ENCODE results near the gene FOXJ3.

Gene FOXJ3

GRCh38 chr1:42153624-42154023 lies 181.4 kb downstream of the FOXJ3 start:
- Mint-ChIP-seq H3K27ac (no peak overlapping the region), H3K4me1 (no peaks in the 10 kb centered on the region)

GRCh38 chr1:42152907-42153600 lies 182.0 kb downstream of the FOXJ3 start, which contains the start of gene GUCA2B:
GUCA2B (plus strand) TSS chr1:42153410; CDS start chr1:42153451, 41 bp downstream.
- no peak for TF ChIP-seq CTCF (IDR thresholded peaks at IDR 0.05; ENCODE audit: unreplicated experiment in 3 of 3)
- Mint-ChIP-seq H3K4me3 (no peak within 1 kb of the TSS), H3K9me3 (no peaks in the 10 kb centered on the region), H3K4me1 (no peaks in the 10 kb centered on the region), H3K27me3 (ENCODE audit: low read depth) (peaks cover 28% of the 10 kb centered on the region), H3K27ac (no peak within 1 kb of the TSS), H3K36me3 (ENCODE audit: low read depth) (no peaks in the 10 kb centered on the region)

More at GRCh38 chr1:42153624-42154023, 181.4 kb downstream of the FOXJ3 start:
- H3K9me3 Mint-ChIP-seq, result no peaks in the 10 kb centered on the region
- H3K4me3 Mint-ChIP-seq, result no peak overlapping the region
- H3K36me3 Mint-ChIP-seq (ENCODE audit: low read depth), result no peaks in the 10 kb centered on the region
- no peak for TF ChIP-seq CTCF (IDR thresholded peaks at IDR 0.05; ENCODE audit: unreplicated experiment in 3 of 3)
- peaks cover 29% of the 10 kb centered on the region for H3K27me3 Mint-ChIP-seq (ENCODE audit: low read depth)

DNA sequence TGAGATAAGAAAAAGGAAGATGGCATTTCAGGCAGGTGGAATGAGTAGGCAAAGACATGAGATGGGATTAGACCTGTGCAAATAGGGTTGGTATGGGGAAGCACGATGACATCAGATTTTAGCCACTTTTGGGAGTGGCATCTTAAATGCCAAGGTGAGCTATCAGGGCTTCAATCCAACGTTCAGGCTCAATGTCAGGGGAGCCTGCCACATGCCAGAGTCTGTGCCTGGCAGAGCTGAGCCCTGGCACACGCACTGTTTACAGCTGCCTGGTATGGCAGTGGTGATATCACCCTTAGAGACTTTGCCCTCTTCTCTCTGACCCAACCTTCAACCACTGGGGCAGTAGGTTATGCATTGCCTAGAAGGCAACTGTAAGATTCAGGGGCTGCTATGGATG lies 182.9 kb downstream of the FOXJ3 start:
- Mint-ChIP-seq H3K4me3 (no peak overlapping the region), H3K27me3 (ENCODE audit: low read depth) (peaks cover 21% of the 10 kb centered on the region), H3K4me1 (no peaks in the 10 kb centered on the region), H3K27ac (no peak overlapping the region), H3K9me3 (no peaks in the 10 kb centered on the region), H3K36me3 (ENCODE audit: low read depth) (no peaks in the 10 kb centered on the region)
- no peak for TF ChIP-seq CTCF (IDR thresholded peaks at IDR 0.05; ENCODE audit: unreplicated experiment in 3 of 3)

- no peaks in the 10 kb centered on the region for H3K9me3 Mint-ChIP-seq
- TF ChIP-seq CTCF (IDR thresholded peaks at IDR 0.05; ENCODE audit: unreplicated experiment in 3 of 3), result no peak
- no peaks in the 10 kb centered on the region for H3K4me1 Mint-ChIP-seq
- H3K27ac Mint-ChIP-seq, result no peak overlapping the region
- H3K36me3 Mint-ChIP-seq (ENCODE audit: low read depth), result no peaks in the 10 kb centered on the region
- H3K27me3 Mint-ChIP-seq (ENCODE audit: low read depth), result peaks cover 17% of the 10 kb centered on the region
- H3K4me3 Mint-ChIP-seq, result no peak overlapping the region
Observed at GRCh38 chr1:42150651-42151050, 184.4 kb downstream of the FOXJ3 start.

DNA sequence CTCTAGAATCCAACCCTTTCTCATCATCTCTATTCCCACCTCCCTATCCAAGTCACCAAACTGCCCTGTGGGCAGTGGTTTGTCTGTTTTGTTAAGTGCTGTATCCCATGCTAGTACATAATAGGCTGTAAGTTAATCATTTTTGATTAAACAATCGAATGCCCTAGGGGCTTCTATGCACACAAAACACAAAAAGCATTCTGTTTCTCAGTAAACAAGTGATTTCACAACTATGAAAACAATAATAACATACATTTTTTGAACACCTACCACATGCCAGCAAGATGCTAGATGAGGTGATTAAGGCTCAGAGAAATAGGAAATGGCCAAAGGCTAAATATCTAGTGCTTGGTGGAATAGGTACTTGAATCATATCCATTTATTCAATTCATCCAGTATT lies 186.9 kb downstream of the FOXJ3 start:
- TF ChIP-seq CTCF (IDR thresholded peaks at IDR 0.05; ENCODE audit: unreplicated experiment in 3 of 3), result no peak
- Mint-ChIP-seq H3K4me1 (peaks cover 17% of the 10 kb centered on the region), H3K27me3 (ENCODE audit: low read depth) (peaks cover 24% of the 10 kb centered on the region), H3K4me3 (no peak overlapping the region), H3K9me3 (no peaks in the 10 kb centered on the region), H3K36me3 (ENCODE audit: low read depth) (no peaks in the 10 kb centered on the region), H3K27ac (no peak overlapping the region)

Measured in nephron (organoid).